GM18498 (cell line): Measurements from ENCODE around the gene LGR4.
"Not testable (repeated sequence)": the region's sequence is repeated elsewhere in the genome, so short reads cannot be mapped to it uniquely, and the experiment has no call there.

ENCODE experiments used
- ATAC-seq: cut with Tn5 transposase; IDR thresholded peaks from one replicate; pipeline ENCODE4 v1.9.1; 2021; ENCODE audit warnings: mild to moderate bottlenecking, moderate library complexity; ENCODE audit not compliant: unreplicated experiment

LGR4 gene

GRCh38 chr11:27460158-27460978, 12.2 kb downstream of the LGR4 start:
- no peak for ATAC-seq

- no peak for ATAC-seq
Measured at GRCh38 chr11:27459191-27459590, 13.4 kb downstream of the LGR4 start.

GRCh38 chr11:27458182-27458581, 14.4 kb downstream of the LGR4 start:
- no peak for ATAC-seq

GRCh38 chr11:27456795-27457329, 15.7 kb downstream of the LGR4 start:
- ATAC-seq: no peak

- ATAC-seq: no peak
Measured at GRCh38 chr11:27456140-27456794, 16.3 kb downstream of the LGR4 start.

GRCh38 chr11:27455667-27456066, 16.9 kb downstream of the LGR4 start:
- ATAC-seq: no peak

GRCh38 chr11:27453701-27454100, 18.9 kb downstream of the LGR4 start:
- no peak for ATAC-seq

GRCh38 chr11:27452147-27452546, 20.4 kb downstream of the LGR4 start:
- no peak for ATAC-seq

- ATAC-seq: no peak
Measured at GRCh38 chr11:27451244-27451965, 21.2 kb downstream of the LGR4 start.

GRCh38 chr11:27448184-27448540, 24.4 kb downstream of the LGR4 start:
- ATAC-seq: not testable (repeated sequence)

GRCh38 chr11:27447288-27448183, 25.1 kb downstream of the LGR4 start:
- ATAC-seq: no peak

GRCh38 chr11:27445625-27446024, 27.0 kb downstream of the LGR4 start:
- ATAC-seq: no peak

GRCh38 chr11:27444801-27445215, 27.8 kb downstream of the LGR4 start:
- ATAC-seq: no peak

- no peak for ATAC-seq
Measured at GRCh38 chr11:27443746-27444507, 28.7 kb downstream of the LGR4 start.

GRCh38 chr11:27443227-27443626, 29.4 kb downstream of the LGR4 start:
- no peak for ATAC-seq

GRCh38 chr11:27440090-27440489, 32.5 kb downstream of the LGR4 start:
- ATAC-seq: no peak

- ATAC-seq: no peak
Measured at GRCh38 chr11:27438595-27438981, 34.0 kb downstream of the LGR4 start.

- ATAC-seq: no peak
Measured at GRCh38 chr11:27437829-27438594, 34.6 kb downstream of the LGR4 start.

GRCh38 chr11:27436916-27437315, 35.7 kb downstream of the LGR4 start:
- no peak for ATAC-seq
